DND-41 (cell line): Measurements from ENCODE around the gene TNFRSF12A.

Experiments
- ATAC-seq: fragments of 200-7000 bp; cut with Tn5 transposase; 3 replicates; pipeline ENCODE4 v1.9.1; 2021; ENCODE audit warnings: low read depth; ENCODE audit not compliant: insufficient read depth
- DNase-seq: peaks from one replicate; pipeline ENCODE4 v3.0.0-alpha.2; 2020
- H2AFZ ChIP-seq: 2 replicates; pipeline ENCODE4 v1.6.0; 2012; ENCODE audit warnings: low read depth, low read length
- H3K27ac ChIP-seq: 2 replicates; pipeline ENCODE4 v1.5.1; 2012; ENCODE audit warnings: low read length, inconsistent platforms
- H3K27me3 ChIP-seq: fragments of 200-600 bp; sonication (generic); 2 replicates; pipeline ENCODE4 v1.6.0; 2012; ENCODE audit warnings: low read length, mild to moderate bottlenecking, inconsistent platforms; ENCODE audit not compliant: insufficient read depth, poor library complexity
- H3K36me3 ChIP-seq: 2 replicates; pipeline ENCODE4 v1.5.1; 2012; ENCODE audit warnings: low read length, inconsistent platforms; ENCODE audit not compliant: insufficient read depth
- H3K4me1 ChIP-seq: 2 replicates; pipeline ENCODE4 v1.5.1; 2012; ENCODE audit warnings: mild to moderate bottlenecking, low read length; ENCODE audit not compliant: insufficient read depth
- H3K4me2 ChIP-seq: 2 replicates; pipeline ENCODE4 v1.6.0; 2012; ENCODE audit warnings: mild to moderate bottlenecking, moderate library complexity, low read length, inconsistent platforms; ENCODE audit not compliant: insufficient read depth
- H3K4me3 ChIP-seq, 2 experiments: fragments of 200-600 bp in 1 of 2; shearing (Covaris generic) in 1 of 2; 2 replicates each; pipeline ENCODE4 v1.5.1; 2012 to 2016; ENCODE audit warnings: inconsistent platforms in 2 of 2, low read length in 2 of 2, mild to moderate bottlenecking in 2 of 2, low read depth in 1 of 2, moderate library complexity in 1 of 2
- H3K79me2 ChIP-seq: 2 replicates; pipeline ENCODE4 v1.6.0; 2012; ENCODE audit warnings: low read length, inconsistent platforms; ENCODE audit not compliant: insufficient read depth
- H3K9ac ChIP-seq: 2 replicates; pipeline ENCODE4 v1.6.0; 2012; ENCODE audit warnings: low read depth, mild to moderate bottlenecking, inconsistent platforms, low read length, moderate library complexity
- H3K9me3 ChIP-seq: 2 replicates; pipeline ENCODE4 v1.5.1; 2012; ENCODE audit warnings: low read length, moderate library complexity, mild to moderate bottlenecking, inconsistent platforms; ENCODE audit not compliant: insufficient read depth, severe bottlenecking
- H4K20me1 ChIP-seq: 2 replicates; pipeline ENCODE4 v1.6.0; 2012; ENCODE audit warnings: low read length; ENCODE audit not compliant: insufficient read depth
- EZH2 ChIP-seq: IDR thresholded peaks from 3 replicates; pipeline ENCODE4 v1.6.1; 2012; ENCODE audit warnings: borderline replicate concordance, low read depth, mild to moderate bottlenecking, moderate library complexity, low read length, inconsistent platforms; ENCODE audit not compliant: severe bottlenecking
- TF ChIP-seq, protein P1 (sequence below): IDR thresholded peaks from 2 replicates; pipeline ENCODE4 v1.5.1; 2012; ENCODE audit warnings: borderline replicate concordance, low read length, moderate library complexity, mild to moderate bottlenecking; ENCODE audit not compliant: poor library complexity, severe bottlenecking; ENCODE audit errors: extremely low read depth

The TNFRSF12A gene

DNA sequence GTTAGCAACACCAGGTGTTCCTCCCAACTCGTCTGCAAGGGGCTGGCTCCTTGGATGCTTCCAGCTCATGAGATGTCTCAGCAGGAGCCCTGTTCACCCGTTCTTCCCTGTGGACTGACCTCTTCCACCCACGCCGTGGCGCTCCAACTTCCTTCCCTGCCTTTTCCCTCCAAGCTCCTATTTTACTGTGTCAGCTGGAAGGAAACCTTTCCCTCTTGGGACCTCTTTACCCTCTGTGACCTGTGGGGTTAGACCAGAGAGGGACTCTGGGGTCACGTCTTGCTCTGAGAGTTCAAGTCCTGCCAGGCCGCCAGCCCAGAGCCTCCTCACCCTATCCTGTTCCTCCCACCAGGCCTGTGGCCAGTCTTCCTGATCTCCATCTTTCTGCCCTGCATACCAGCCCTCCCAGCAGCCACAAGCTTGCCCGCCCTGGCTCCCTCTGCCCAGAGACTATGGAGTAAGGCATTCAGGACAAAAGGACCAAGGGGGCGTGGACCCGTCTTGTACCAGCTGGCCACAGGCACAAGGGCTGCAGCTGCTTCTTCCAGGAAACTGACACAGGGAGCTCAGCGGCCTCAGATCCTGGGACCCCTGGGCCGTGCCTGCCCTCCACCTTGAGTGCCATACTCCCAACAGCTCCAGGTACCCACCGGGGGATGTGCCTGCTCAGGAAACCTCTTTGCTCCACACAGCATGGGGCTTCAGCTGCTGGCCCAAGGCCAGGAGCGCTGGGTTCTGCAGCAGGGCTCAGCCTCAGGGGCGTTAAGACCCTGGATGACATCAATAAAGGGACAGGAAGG lies 48.0 kb upstream of the TNFRSF12A start:
- Histone ChIP-seq H2AFZ (no peak overlapping the region), H3K27ac (peak overlapping the region; percentile 12; the same call in 1 of the 2 replicates), H3K27me3 (no peaks in the 10 kb centered on the region), H3K4me1 (peaks cover 61% of the 10 kb centered on the region), H4K20me1 (peaks cover 68% of the 10 kb centered on the region), H3K9ac (0 out of 2 replicates have a peak overlapping the region, but pooled peaks have one; percentile 1), H3K4me2 (peak overlapping the region; percentile 97; the same call in 1 of the 2 replicates), H3K9me3 (no peaks in the 10 kb centered on the region), H3K4me3 (0 out of 4 replicates have a peak overlapping the region, but pooled peaks of 1 of the 2 experiments have one; percentile 79), H3K79me2 (peaks cover 66% of the 10 kb centered on the region), H3K36me3 (peaks cover 68% of the 10 kb centered on the region)
- no peak for DNase-seq
- TF ChIP-seq EZH2, result no peak
- TF ChIP-seq, protein P1, sequence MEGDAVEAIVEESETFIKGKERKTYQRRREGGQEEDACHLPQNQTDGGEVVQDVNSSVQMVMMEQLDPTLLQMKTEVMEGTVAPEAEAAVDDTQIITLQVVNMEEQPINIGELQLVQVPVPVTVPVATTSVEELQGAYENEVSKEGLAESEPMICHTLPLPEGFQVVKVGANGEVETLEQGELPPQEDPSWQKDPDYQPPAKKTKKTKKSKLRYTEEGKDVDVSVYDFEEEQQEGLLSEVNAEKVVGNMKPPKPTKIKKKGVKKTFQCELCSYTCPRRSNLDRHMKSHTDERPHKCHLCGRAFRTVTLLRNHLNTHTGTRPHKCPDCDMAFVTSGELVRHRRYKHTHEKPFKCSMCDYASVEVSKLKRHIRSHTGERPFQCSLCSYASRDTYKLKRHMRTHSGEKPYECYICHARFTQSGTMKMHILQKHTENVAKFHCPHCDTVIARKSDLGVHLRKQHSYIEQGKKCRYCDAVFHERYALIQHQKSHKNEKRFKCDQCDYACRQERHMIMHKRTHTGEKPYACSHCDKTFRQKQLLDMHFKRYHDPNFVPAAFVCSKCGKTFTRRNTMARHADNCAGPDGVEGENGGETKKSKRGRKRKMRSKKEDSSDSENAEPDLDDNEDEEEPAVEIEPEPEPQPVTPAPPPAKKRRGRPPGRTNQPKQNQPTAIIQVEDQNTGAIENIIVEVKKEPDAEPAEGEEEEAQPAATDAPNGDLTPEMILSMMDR, result no peak
- ATAC-seq, result no peak

- Histone ChIP-seq H4K20me1 (peaks cover 77% of the 10 kb centered on the region), H3K4me3 (no peak overlapping the region), H3K36me3 (peaks cover 78% of the 10 kb centered on the region), H2AFZ (no peak overlapping the region), H3K4me1 (peaks cover 70% of the 10 kb centered on the region), H3K27ac (no peak overlapping the region), H3K27me3 (no peaks in the 10 kb centered on the region), H3K4me2 (0 out of 2 replicates have a peak overlapping the region, but pooled peaks have one; percentile 13), H3K9ac (no peak overlapping the region), H3K79me2 (peaks cover 76% of the 10 kb centered on the region), H3K9me3 (no peaks in the 10 kb centered on the region)
- ATAC-seq, result no peak
- TF ChIP-seq EZH2, result no peak
- TF ChIP-seq, protein P1, result no peak
- DNase-seq, result no peak
These were observed 47.1 kb upstream of the TNFRSF12A start for GRCh38 chr16:2973093-2973492.

- Histone ChIP-seq H3K9ac (no peak overlapping the region), H4K20me1 (peaks cover 79% of the 10 kb centered on the region), H3K4me2 (peak overlapping the region; percentile 13; the same call in 1 of the 2 replicates), H3K79me2 (peaks cover 80% of the 10 kb centered on the region), H3K27me3 (no peaks in the 10 kb centered on the region), H3K9me3 (no peaks in the 10 kb centered on the region), H3K36me3 (peaks cover 81% of the 10 kb centered on the region), H3K4me3 (no peak overlapping the region), H2AFZ (no peak overlapping the region), H3K4me1 (peaks cover 70% of the 10 kb centered on the region), H3K27ac (no peak overlapping the region)
- TF ChIP-seq, protein P1, result no peak
- no peak for TF ChIP-seq EZH2
- ATAC-seq, result no peak
- DNase-seq, result no peak
These were observed 46.4 kb upstream of the TNFRSF12A start for GRCh38 chr16:2973605-2974318.
